DMS79 (cell line): ENCODE measurements around the gene IVNS1ABP.
"Not testable (repeated sequence)": the region's sequence is repeated elsewhere in the genome, so short reads cannot be mapped to it uniquely, and the experiment has no call there.

Source experiments
- DNase-seq: peaks from one replicate; lab custom pipeline; 2025; lab: John Stamatoyannopoulos, UW

Gene IVNS1ABP

GRCh38 chr1:185334182-185334581, 17.1 kb upstream of the IVNS1ABP start:
- no peak for DNase-seq

DNA sequence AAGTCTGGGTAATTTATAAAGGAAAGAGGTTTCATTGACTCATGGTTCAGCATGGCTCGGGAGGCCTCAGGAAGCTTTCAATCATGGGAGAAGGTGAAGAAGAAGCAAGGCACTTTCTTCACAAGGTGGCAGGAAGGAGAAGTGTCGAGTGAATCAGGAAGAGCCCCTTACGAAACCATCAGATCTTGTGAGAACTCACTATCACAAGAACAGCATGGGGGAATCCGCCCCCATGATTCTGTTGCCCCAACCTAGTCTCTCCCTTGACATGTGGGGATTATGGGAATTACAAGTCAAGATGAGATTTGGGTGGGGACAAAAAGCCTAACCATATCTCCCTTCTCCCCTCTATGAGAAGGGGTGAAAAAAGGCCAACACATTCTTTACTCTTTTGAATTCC, 11.2 kb upstream of the IVNS1ABP start:
- no peak for DNase-seq

DNA sequence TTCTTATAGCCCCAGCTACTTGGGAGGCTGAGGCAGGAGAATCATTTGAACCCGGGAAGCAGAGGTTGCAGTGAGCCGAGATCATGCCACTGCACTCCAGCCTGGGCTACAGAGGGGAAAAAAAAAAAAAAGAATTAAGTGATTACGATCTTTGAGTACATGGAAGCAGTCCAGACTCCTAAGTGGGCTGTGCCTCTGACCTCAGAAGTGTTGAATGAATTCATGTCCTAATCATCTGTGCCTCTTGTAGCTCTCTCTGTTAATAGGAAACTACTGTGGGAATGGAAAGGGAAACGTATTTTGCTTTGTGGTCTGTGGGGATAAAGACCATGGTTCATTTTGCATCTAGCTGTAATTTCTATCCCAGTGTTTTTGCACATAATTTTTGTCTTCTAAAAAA, 8.4 kb upstream of the IVNS1ABP start:
- DNase-seq: peak; percentile 14

DNA sequence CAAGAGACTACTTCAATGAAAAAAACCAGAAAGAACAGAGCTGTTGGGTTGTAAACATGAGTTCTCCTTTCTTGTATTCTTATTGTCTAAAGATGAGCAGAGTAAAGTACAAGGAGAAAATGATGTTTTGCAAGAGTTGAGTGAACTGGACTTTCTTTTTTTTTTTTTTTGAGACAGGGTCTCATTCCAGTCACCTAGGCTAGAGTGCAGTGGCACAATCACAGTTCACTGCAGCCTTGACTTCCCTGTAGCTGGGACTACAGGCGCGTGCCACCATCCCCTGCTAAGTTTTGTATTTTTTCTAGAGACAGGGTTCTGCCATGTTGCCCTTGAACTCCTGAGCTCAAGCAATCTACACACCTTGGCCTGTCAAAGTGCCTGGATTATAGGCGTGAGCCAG, 7.1 kb upstream of the IVNS1ABP start:
- no peak for DNase-seq

DNA sequence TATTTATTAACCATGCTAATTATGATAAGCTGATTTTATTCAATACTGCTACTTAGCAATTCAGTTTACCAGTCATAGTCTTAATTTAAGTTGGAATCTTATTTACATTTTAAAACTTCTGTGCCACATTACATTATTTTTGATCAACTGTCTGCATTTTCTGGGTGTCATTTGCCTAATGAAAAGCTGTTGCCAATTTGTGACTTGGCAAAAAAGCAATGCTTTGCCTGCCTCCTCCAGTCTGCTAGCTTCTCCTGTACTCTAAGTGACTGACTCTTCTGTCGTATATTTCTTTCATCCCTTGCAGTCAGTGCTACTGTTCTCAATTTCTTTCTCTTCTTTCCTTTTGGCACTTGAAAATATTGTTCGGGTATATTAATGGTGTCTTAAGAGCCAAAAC, 5.6 kb upstream of the IVNS1ABP start:
- no peak for DNase-seq

- not testable (repeated sequence) for DNase-seq
These were observed 4.7 kb upstream of the IVNS1ABP start for GRCh38 chr1:185321653-185322221.

DNA sequence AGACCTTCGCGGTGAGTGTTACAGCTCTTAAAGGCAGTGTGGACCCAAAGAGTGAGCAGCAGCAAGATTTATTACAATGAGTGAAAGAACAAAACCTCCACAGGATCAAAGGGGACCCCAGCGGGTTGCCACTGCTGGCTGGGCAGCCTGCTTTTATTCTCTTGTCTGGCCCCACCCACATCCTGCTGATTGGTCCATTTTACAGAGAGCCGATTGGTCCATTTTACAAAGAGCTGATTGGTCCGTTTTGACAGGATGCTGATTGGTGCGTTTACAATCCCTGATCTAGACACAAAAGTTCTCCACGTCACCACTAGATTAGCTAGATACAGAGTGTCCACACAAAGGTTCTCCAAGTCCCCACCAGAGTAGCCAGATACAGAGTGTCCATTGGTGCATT, 4.1 kb upstream of the IVNS1ABP start:
- DNase-seq: not testable (repeated sequence)

GRCh38 chr1:185319139-185319475, 2.1 kb upstream of the IVNS1ABP start:
- DNase-seq: no peak

DNA sequence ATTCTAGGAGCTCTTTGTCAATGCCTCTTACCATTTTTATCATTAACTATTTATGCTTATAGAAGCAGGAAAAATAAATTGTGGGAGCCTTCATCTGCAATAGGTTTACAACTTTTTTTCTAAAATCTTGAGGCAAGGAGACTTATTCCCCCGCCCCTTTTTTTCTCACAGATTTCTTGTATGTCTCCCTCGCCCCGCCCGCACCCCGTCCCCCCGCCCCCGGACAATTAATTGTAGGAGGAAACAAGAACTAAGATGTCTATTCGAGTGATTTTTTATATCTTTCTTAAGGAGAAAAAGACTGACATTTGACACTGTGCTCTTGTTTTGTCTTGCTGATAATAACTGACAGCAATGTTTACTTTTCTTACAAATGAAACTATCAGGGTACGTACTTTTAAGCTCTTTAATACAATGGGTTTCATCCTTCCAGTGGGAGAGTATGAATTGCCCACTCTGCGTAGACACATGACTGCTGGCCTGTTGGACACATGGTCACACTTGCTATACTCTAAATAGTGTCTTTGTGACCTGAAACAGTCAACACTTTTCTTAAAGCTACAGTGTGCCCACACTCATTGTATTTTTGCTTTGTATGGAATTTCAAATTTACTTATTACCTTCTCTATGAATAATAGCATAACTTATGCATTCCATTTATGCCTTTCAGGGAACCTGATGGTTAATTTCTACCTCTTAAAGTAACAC, 1.5 kb upstream of the IVNS1ABP start:
- DNase-seq: no peak

- peak; percentile 44 for DNase-seq
These were observed 855 bp upstream of the IVNS1ABP start for GRCh38 chr1:185317886-185318310.

GRCh38 chr1:185316163-185317033, 645 bp downstream of the IVNS1ABP start:
- peak; percentile 45 for DNase-seq

- DNase-seq: no peak
These were observed 1.5 kb downstream of the IVNS1ABP start for GRCh38 chr1:185315445-185316071.

DNA sequence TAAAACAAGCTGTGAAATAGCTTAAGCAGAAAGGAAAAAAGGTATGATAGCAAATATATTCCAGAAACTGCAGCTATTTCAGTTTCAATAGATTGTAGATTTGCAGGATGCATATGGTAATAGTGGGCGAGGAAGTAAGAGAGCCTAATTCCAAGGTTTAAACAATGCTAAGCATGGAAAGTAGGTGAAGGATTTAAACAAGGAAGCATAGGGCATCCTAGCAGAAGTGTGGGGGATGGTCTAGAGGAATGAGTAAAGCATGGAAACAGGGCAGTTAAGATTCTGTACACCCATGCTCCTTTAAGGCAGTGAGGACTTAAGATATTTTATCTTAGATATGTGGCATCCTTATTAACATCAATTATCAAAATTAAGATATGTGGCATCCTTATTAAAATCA, 2.6 kb downstream of the IVNS1ABP start:
- no peak for DNase-seq

DNA sequence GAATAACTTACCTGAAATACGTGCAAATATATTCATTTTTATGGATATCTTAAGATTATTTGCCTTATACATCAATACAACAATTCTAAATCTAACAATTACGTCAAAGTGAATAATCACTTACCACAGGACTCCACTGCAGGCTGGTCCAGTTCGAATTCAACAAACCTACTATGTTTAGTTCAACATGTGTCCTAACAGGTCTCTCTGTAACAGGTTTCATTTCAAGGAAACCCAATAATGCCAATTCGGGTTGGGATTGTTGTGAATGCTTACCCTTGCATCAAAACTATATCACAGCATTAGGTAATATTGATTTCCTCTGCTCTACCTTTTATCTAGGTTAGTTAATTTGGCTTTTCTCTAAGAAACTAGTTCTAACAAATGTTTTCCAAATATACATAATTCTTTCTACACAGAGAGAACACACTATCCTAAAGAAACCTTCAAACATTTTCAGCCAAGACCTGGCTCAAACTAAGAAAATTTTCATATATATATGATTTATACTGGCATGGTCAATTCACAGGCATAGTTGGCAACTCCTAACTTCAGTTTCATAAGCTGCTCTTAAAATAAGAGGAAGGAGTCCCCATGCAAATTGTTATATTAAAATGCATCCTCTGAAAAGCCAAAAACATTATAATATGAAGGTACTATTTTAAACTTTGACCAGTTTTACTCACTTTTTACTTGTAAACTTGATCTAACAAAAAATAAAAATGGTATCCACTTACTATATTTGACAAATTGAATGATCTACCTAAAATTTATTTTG, 4.5 kb downstream of the IVNS1ABP start:
- DNase-seq: no peak

GRCh38 chr1:185311589-185312225, 5.3 kb downstream of the IVNS1ABP start:
- DNase-seq: no peak

- no peak for DNase-seq
These were observed 7.5 kb downstream of the IVNS1ABP start for GRCh38 chr1:185309566-185309965.

DNA sequence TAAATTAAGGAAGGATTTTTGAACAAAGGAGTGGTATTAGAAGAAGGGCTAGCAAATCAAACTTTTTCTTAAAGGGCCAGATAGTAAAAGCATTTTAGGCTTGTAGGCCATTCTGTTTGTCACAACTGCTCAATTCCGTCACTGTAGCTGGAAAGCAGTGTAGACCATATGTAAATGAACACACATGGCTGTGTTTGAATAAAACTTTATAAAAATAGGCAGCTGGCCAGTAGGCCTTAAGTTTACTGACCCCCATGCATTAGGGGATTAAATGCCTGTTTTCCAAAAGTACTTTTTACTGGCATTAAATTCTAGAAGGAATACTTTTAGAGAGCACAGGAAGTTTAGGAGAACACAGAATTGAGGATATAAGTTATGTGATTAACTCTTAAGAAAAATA, 8.9 kb downstream of the IVNS1ABP start:
- no peak for DNase-seq

DNA sequence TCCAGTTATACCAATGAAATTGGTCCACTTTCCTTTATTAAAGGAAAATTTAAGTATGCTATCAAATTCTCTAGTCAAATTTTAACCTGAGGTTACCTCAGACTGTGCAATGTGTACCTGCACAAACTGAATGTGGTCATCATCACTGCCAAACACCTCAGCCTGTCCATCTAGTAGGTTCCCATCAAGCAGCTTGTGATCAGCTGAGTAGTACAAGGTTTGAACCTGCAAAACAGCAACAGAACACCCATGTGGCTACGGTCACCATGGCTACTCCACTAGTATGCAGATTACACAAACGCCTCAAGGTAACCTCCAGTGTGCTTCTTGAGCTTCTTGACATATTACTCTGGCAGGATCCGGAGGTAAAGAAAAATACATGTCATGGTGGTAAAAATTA, 11.6 kb downstream of the IVNS1ABP start:
- DNase-seq: no peak

- no peak for DNase-seq
These were observed 16.9 kb downstream of the IVNS1ABP start for GRCh38 chr1:185300152-185300551.

- DNase-seq: no peak
These were observed 19.1 kb downstream of the IVNS1ABP start for GRCh38 chr1:185297982-185298381.

- DNase-seq: no peak
These were observed 22.0 kb downstream of the IVNS1ABP start for GRCh38 chr1:185295091-185295490.
